IMR-90 (cell line): ENCODE results near the gene RBBP8NL. TPM values are rescaled to one million over a fixed set of nuclear protein-coding genes. Genes with fewer than 3 reads are reported as not detected.

ENCODE experiments used
- ATAC-seq: fragments of 200-7000 bp; cut with Tn5 transposase; 2 replicates; pipeline ENCODE4 v1.9.1; 2020; ENCODE audit warnings: low read depth, mild to moderate bottlenecking, moderate library complexity
- BruUV-seq: library from RNA; stranded (reverse); fragments of 400-500 nt; replicated peaks from 2 replicates; lab custom pipeline; 2021; lab: Mats Ljungman, UMichigan
- CTCF ChIA-PET: fragments of 300-600 bp; formaldehyde crosslinking; extraction: SDS; loops from one replicate; lab custom pipeline; 2021; ENCODE audit warnings: antibody characterized with exemption; lab: Yijun Ruan, JAX
- POLR2A ChIA-PET: fragments of 300-600 bp; sonication (Branson Sonifier 250); formaldehyde crosslinking; loops from one replicate; lab custom pipeline; 2022; ENCODE audit warnings: antibody characterized with exemption; ENCODE audit not compliant: unreplicated experiment; lab: Charles Lee
- DNase-seq: peaks from one replicate; pipeline ENCODE4 v3.0.0; 2013
- H2AFZ ChIP-seq: replicated peaks from 2 replicates; pipeline ENCODE3; 2013; ENCODE audit warnings: low read length, mild to moderate bottlenecking; ENCODE audit not compliant: poor library complexity
- H2AK5ac ChIP-seq: 2 replicates; pipeline ENCODE4 v1.6.1; 2013; ENCODE audit warnings: low read depth, low read length, inconsistent platforms
- H2AK9ac ChIP-seq: replicated peaks from 2 replicates; pipeline ENCODE3; 2013; ENCODE audit warnings: mild to moderate bottlenecking, low read depth, low read length, moderate library complexity; ENCODE audit not compliant: poor library complexity
- H2BK120ac ChIP-seq: 2 replicates; pipeline ENCODE4 v1.6.1; 2013; ENCODE audit warnings: low read depth, low read length, inconsistent platforms
- H2BK15ac ChIP-seq: 3 replicates; pipeline ENCODE4 v1.6.1; 2013; ENCODE audit warnings: low read depth, low read length, inconsistent platforms
- H2BK20ac ChIP-seq: 2 replicates; pipeline ENCODE4 v1.6.1; 2013; ENCODE audit warnings: low read depth, mild to moderate bottlenecking, inconsistent platforms, low read length, moderate library complexity
- H2BK5ac ChIP-seq: 2 replicates; pipeline ENCODE4 v1.6.1; 2013; ENCODE audit warnings: mild to moderate bottlenecking, low read depth, low read length, inconsistent platforms; ENCODE audit not compliant: poor library complexity, severe bottlenecking
- H3K14ac ChIP-seq: replicated peaks from 2 replicates; pipeline ENCODE4 v1.6.1; 2013; ENCODE audit warnings: low read depth, low read length, inconsistent platforms
- H3K18ac ChIP-seq: 2 replicates; pipeline ENCODE4 v1.6.1; 2013; ENCODE audit warnings: low read depth, low read length, control low read depth
- H3K23ac ChIP-seq: 2 replicates; pipeline ENCODE4 v1.6.1; 2013; ENCODE audit warnings: low read depth, low read length, inconsistent platforms
- H3K27ac ChIP-seq: 2 replicates; pipeline ENCODE4 v1.5.1; 2013; ENCODE audit warnings: mild to moderate bottlenecking, control low read depth, low read length; ENCODE audit not compliant: insufficient read depth
- H3K27me3 ChIP-seq: 2 replicates; pipeline ENCODE4 v1.6.1; 2013; ENCODE audit warnings: low read length; ENCODE audit not compliant: control insufficient read depth, insufficient read depth
- H3K36me3 ChIP-seq: 2 replicates; pipeline ENCODE4 v1.6.1; 2013; ENCODE audit warnings: low read length, mixed read lengths; ENCODE audit not compliant: control insufficient read depth, insufficient read depth
- H3K4ac ChIP-seq: 2 replicates; pipeline ENCODE4 v1.6.1; 2013; ENCODE audit warnings: low read depth, low read length, inconsistent platforms
- H3K4me1 ChIP-seq: 2 replicates; pipeline ENCODE4 v1.6.1; 2013; ENCODE audit warnings: low read length, mixed read lengths; ENCODE audit not compliant: control insufficient read depth, insufficient read depth
- H3K4me2 ChIP-seq: 2 replicates; pipeline ENCODE4 v1.6.1; 2013; ENCODE audit warnings: low read depth, mild to moderate bottlenecking, control low read depth, low read length, moderate library complexity
- H3K4me3 ChIP-seq: 2 replicates; pipeline ENCODE4 v1.5.1; 2013; ENCODE audit warnings: low read depth, mild to moderate bottlenecking, control low read depth, low read length, moderate library complexity; ENCODE audit not compliant: insufficient read depth
- H3K56ac ChIP-seq: 2 replicates; pipeline ENCODE4 v1.6.1; 2013; ENCODE audit warnings: low read length, inconsistent platforms; ENCODE audit not compliant: insufficient read depth; ENCODE audit errors: extremely low read depth
- H3K79me1 ChIP-seq, 2 experiments: 2 replicates each; pipeline ENCODE4 v1.6.1; 2013; ENCODE audit warnings: low read length in 2 of 2, inconsistent platforms in 1 of 2, low read depth in 1 of 2
- H3K9ac ChIP-seq: 2 replicates; pipeline ENCODE4 v1.6.1; 2013; ENCODE audit warnings: low read depth, low read length, control low read depth
- H3K9me1 ChIP-seq: 2 replicates; pipeline ENCODE4 v1.6.1; 2013; ENCODE audit warnings: low read length, inconsistent platforms; ENCODE audit not compliant: insufficient read depth
- H3K9me3 ChIP-seq: 2 replicates; pipeline ENCODE4 v1.6.1; 2013; ENCODE audit warnings: low read length; ENCODE audit not compliant: control insufficient read depth, insufficient read depth
- H4K20me1 ChIP-seq: 2 replicates; pipeline ENCODE4 v1.6.1; 2013; ENCODE audit warnings: low read length, inconsistent platforms; ENCODE audit not compliant: insufficient read depth
- H4K5ac ChIP-seq: 2 replicates; pipeline ENCODE4 v1.6.1; 2013; ENCODE audit warnings: mild to moderate bottlenecking, low read depth, low read length, control low read depth
- H4K8ac ChIP-seq, 2 experiments: 2 replicates each; pipeline ENCODE4 v1.6.1; 2013; ENCODE audit warnings: low read depth in 2 of 2, low read length in 2 of 2, control low read depth in 1 of 2, inconsistent platforms in 1 of 2
- H4K91ac ChIP-seq: 2 replicates; pipeline ENCODE4 v1.6.1; 2013; ENCODE audit warnings: low read depth, low read length, inconsistent platforms; ENCODE audit not compliant: insufficient read depth
- BHLHE40 ChIP-seq: fragments of 150-350 bp; IDR thresholded peaks from 2 replicates; pipeline ENCODE4 v1.6.1; 2016; ENCODE audit warnings: mild to moderate bottlenecking, low read depth, low read length
- CEBPB ChIP-seq: IDR thresholded peaks from 2 replicates; pipeline ENCODE4 v1.6.1; 2012; ENCODE audit warnings: low read depth, low read length, improper control_type of control experiment
- MXI1 ChIP-seq: IDR thresholded peaks from 2 replicates; pipeline ENCODE4 v1.6.1; 2012; ENCODE audit warnings: low read depth, mild to moderate bottlenecking, low read length, moderate library complexity, borderline replicate concordance
- NFE2L2 ChIP-seq: fragments of 150-350 bp; IDR thresholded peaks from 2 replicates; pipeline ENCODE4 v1.6.1; 2016; ENCODE audit warnings: low read depth, mild to moderate bottlenecking, low read length
- POLR2A ChIP-seq: IDR thresholded peaks from 2 replicates; pipeline ENCODE4 v1.6.1; 2012; ENCODE audit warnings: mild to moderate bottlenecking, low read depth, low read length
- RCOR1 ChIP-seq: IDR thresholded peaks from 2 replicates; pipeline ENCODE4 v1.6.1; 2012; ENCODE audit warnings: mild to moderate bottlenecking, low read length, improper control_type of control experiment; ENCODE audit not compliant: insufficient replicate concordance
- SMC3 ChIP-seq: fragments of 150-350 bp; IDR thresholded peaks from 2 replicates; pipeline ENCODE4 v1.6.1; 2016; ENCODE audit warnings: low read depth, mild to moderate bottlenecking, antibody characterized with exemption, low read length, moderate library complexity
- WGBS, 2 experiments: methylation state at CpG; one replicate each; pipeline versions ENCODE4 v1.1.5 to v1.1.7; 2013; ENCODE audit warnings: missing lambda C conversion rate in 2 of 2; ENCODE audit not compliant: insufficient read length in 1 of 2; ENCODE audit errors: extremely low coverage in 2 of 2; 5-methylcytosine and 5-hydroxymethylcytosine counted together
- dilution Hi-C: fragments of 300-500 bp; cut with HindIII; formaldehyde crosslinking; loops from one replicate; pipeline ENCODE4 v1.14.3; 2018; ENCODE audit warnings: low sequenced_read_pairs; ENCODE audit not compliant: unreplicated experiment
- in situ Hi-C: fragments of 300-500 bp; cut with MboI; formaldehyde crosslinking; loops from 3 replicates; pipeline ENCODE4 v1.14.3; 2019; ENCODE audit warnings: low sequenced_read_pairs, inconsistent platforms, mixed read lengths
- intact Hi-C: fragments of 100-400 bp; cut with micrococcal nuclease; formaldehyde crosslinking; loops from 2 replicates; pipeline ENCODE4 v1.10.0; 2022
- polyA plus RNA-seq, 3 experiments: library from polyadenylated mRNA; depleted of rRNA; stranded (reverse); fragments of >200 nt; gene quantifications; 2 replicates each; pipeline ENCODE4 v1.2.3, GENCODE V29; 2012; ENCODE audit warnings: low replicate concordance in 1 of 3
- total RNA-seq: library from RNA; depleted of rRNA; stranded (reverse); fragments of >200 nt; gene quantifications from 2 replicates; pipeline ENCODE4 v1.2.3, GENCODE V29; 2012
- TF ChIP-seq, protein P1 (sequence below): fragments of 150-350 bp; IDR thresholded peaks from 2 replicates; pipeline ENCODE4 v1.6.1; 2017; ENCODE audit warnings: mild to moderate bottlenecking, antibody characterized with exemption, low read length, low read depth
- TF ChIP-seq, protein P2 (sequence below): conservative IDR thresholded peaks from 2 replicates; pipeline ENCODE4 v1.5.1; 2012; ENCODE audit warnings: mild to moderate bottlenecking, low read depth, low read length, improper control_type of control experiment

The RBBP8NL gene
- total and polyA plus RNA-seq, 2 of the 4 experiments (the other 2 are of a cell fraction) = not detected

DNA sequence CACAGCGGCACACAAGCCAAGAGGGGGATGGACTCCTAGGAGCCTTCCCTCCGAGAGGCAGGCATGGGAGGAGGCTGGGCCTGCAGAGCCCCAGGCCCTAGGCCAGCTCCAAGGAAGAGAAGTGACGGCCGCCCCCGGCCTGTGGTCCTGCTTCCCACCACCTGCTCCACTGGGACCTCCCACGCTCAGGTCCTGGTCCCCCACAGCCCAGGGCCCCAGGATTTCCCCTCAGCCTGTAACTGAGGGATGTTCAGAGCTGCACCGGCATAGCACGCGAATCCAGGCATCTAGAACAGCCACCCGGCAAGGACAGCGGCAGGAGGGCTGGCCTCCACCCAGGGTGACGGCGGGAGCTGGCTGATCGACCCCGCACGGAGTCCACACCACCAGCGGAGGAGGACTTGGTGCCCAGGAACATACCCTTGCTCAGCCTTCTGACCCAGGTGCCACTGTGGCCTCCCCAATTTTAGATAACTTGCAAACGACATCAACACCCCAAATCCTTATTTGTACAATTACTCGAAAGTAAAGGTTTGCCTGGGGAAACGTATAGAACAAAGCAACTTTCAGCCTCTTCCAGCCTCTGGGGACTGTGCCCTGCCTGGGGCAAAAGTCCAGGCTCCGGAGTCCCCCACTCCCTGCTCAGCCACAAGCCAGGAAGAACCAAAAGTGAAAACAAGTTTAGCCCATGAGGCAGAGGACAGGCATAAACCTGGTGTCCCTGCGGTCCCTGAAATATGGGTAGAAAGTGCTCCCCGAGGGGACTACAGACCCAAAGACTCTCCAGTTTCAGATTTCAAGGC is 45.0 kb upstream of the RBBP8NL start:
- 32% methylated on average over 8 of the region's 23 CpGs; no CpG with 5 or more reads in 1 of the 2 experiments for WGBS, 2 experiments

More for the DNA sequence above, 45.0 kb upstream of the RBBP8NL start:
- Histone ChIP-seq H3K9ac (no peak overlapping the region), H2BK15ac (no peak overlapping the region), H2AK9ac (no peak overlapping the region), H4K5ac (no peak overlapping the region), H3K9me3 (no peaks in the 10 kb centered on the region), H3K14ac (no peak overlapping the region), H4K91ac (no peak overlapping the region), H3K79me1 (no peaks in the 10 kb centered on the region), H2BK20ac (no peak overlapping the region), H3K23ac (no peak overlapping the region), H3K4me1 (no peaks in the 10 kb centered on the region), H2AK5ac (no peak overlapping the region), H3K4ac (no peak overlapping the region), H3K56ac (no peak overlapping the region), H2BK120ac (no peak overlapping the region), H4K8ac (no peak overlapping the region), H3K27ac (no peak overlapping the region), H3K4me3 (no peak overlapping the region), H3K27me3 (peaks cover 81% of the 10 kb centered on the region), H3K36me3 (no peaks in the 10 kb centered on the region), H2AFZ (no peak overlapping the region), H3K4me2 (no peak overlapping the region), H3K9me1 (no peaks in the 10 kb centered on the region), H3K18ac (no peak overlapping the region), H4K20me1 (no peaks in the 10 kb centered on the region), H2BK5ac (no peak overlapping the region)
- in situ Hi-C loops (no loop called here), intact Hi-C loops (no loop called here), dilution Hi-C loops (no loop called here)
- BruUV-seq = no TSS peak
- DNase-seq = no peak
- ATAC-seq = no peak
- CTCF ChIA-PET = no interaction called here
- POLR2A ChIA-PET = no interaction called here
- TF ChIP-seq POLR2A = no peak
- TF ChIP-seq, protein P1, sequence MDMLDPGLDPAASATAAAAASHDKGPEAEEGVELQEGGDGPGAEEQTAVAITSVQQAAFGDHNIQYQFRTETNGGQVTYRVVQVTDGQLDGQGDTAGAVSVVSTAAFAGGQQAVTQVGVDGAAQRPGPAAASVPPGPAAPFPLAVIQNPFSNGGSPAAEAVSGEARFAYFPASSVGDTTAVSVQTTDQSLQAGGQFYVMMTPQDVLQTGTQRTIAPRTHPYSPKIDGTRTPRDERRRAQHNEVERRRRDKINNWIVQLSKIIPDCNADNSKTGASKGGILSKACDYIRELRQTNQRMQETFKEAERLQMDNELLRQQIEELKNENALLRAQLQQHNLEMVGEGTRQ = no peak
- TF ChIP-seq BHLHE40 = no peak
- TF ChIP-seq CEBPB = no peak
- TF ChIP-seq, protein P2, sequence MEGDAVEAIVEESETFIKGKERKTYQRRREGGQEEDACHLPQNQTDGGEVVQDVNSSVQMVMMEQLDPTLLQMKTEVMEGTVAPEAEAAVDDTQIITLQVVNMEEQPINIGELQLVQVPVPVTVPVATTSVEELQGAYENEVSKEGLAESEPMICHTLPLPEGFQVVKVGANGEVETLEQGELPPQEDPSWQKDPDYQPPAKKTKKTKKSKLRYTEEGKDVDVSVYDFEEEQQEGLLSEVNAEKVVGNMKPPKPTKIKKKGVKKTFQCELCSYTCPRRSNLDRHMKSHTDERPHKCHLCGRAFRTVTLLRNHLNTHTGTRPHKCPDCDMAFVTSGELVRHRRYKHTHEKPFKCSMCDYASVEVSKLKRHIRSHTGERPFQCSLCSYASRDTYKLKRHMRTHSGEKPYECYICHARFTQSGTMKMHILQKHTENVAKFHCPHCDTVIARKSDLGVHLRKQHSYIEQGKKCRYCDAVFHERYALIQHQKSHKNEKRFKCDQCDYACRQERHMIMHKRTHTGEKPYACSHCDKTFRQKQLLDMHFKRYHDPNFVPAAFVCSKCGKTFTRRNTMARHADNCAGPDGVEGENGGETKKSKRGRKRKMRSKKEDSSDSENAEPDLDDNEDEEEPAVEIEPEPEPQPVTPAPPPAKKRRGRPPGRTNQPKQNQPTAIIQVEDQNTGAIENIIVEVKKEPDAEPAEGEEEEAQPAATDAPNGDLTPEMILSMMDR = no peak
- TF ChIP-seq RCOR1 = no peak
- no peak for TF ChIP-seq NFE2L2
- no peak for TF ChIP-seq MXI1
- TF ChIP-seq SMC3 = no peak
